GM19395 (cell line): ENCODE measurements around the gene RBM25.
"Not testable (repeated sequence)": the region's sequence is repeated elsewhere in the genome, so short reads cannot be mapped to it uniquely, and the experiment has no call there.

Experiments
- ATAC-seq: cut with Tn5 transposase; IDR thresholded peaks from one replicate; pipeline ENCODE4 v1.9.1; 2021; ENCODE audit warnings: mild to moderate bottlenecking, moderate library complexity; ENCODE audit not compliant: unreplicated experiment

The RBM25 gene

GRCh38 chr14:73058224-73058921, at the start of gene RBM25:
RBM25 (plus strand) TSS chr14:73058534; CDS start chr14:73071642, 13,108 bp downstream.
- peak; percentile 94 for ATAC-seq

GRCh38 chr14:73011189-73011588, 47.1 kb upstream of the RBM25 start:
- not testable (repeated sequence) for ATAC-seq

GRCh38 chr14:73014105-73014504, 44.2 kb upstream of the RBM25 start:
- peak; percentile 95 for ATAC-seq

- ATAC-seq = not testable (repeated sequence)
Measured at GRCh38 chr14:73015552-73015951, 42.8 kb upstream of the RBM25 start.

GRCh38 chr14:73016011-73016410, 42.3 kb upstream of the RBM25 start:
- ATAC-seq = not testable (repeated sequence)

GRCh38 chr14:73022051-73022450, 36.3 kb upstream of the RBM25 start:
- ATAC-seq = no peak

- ATAC-seq = no peak
Measured at GRCh38 chr14:73025544-73025943, 32.8 kb upstream of the RBM25 start.

GRCh38 chr14:73026243-73026844, 32.0 kb upstream of the RBM25 start:
- no peak for ATAC-seq

GRCh38 chr14:73026845-73027542, 31.3 kb upstream of the RBM25 start, which contains the start of gene ZFYVE1:
ZFYVE1 (minus strand) TSS chr14:73027106; CDS start chr14:73024508, 2,598 bp downstream.
- ATAC-seq = peak; percentile 99

- no peak for ATAC-seq
Measured at GRCh38 chr14:73027546-73027945, 30.8 kb upstream of the RBM25 start.

GRCh38 chr14:73027984-73028383, 30.4 kb upstream of the RBM25 start:
- ATAC-seq = no peak

- not testable (repeated sequence) for ATAC-seq
Measured at GRCh38 chr14:73036706-73037450, 21.5 kb upstream of the RBM25 start.

- ATAC-seq = no peak
Measured at GRCh38 chr14:73047808-73048207, 10.5 kb upstream of the RBM25 start.

- no peak for ATAC-seq
Measured at GRCh38 chr14:73049428-73049827, 8.9 kb upstream of the RBM25 start.

GRCh38 chr14:73055251-73055650, 3.1 kb upstream of the RBM25 start:
- ATAC-seq = no peak

GRCh38 chr14:73057944-73058223, 450 bp upstream of the RBM25 start:
- no peak for ATAC-seq

- peak; percentile 10 for ATAC-seq
Measured at GRCh38 chr14:73058922-73059673, 764 bp downstream of the RBM25 start.

- no peak for ATAC-seq
Measured at GRCh38 chr14:73069585-73069984, 11.3 kb downstream of the RBM25 start.

GRCh38 chr14:73091044-73091443, 32.7 kb downstream of the RBM25 start:
- no peak for ATAC-seq

- ATAC-seq = no peak
Measured at GRCh38 chr14:73097421-73097820, 39.1 kb downstream of the RBM25 start.

GRCh38 chr14:73100334-73100733, 42.0 kb downstream of the RBM25 start:
- no peak for ATAC-seq
